Measurements from ENCODE around the gene NLRP12.
"Not testable (repeated sequence)": the region's sequence is repeated elsewhere in the genome, so short reads cannot be mapped to it uniquely, and the experiment has no call there.

Gene NLRP12

GRCh38 chr19:53772943-53773342, 51.2 kb downstream of the NLRP12 start:
- TF ChIP-seq GLIS3 (CRISPR knock-in tag; IDR thresholded peaks at IDR 0.05): no peak
- TF ChIP-seq CREB5 (CRISPR knock-in tag; IDR thresholded peaks at IDR 0.05; ENCODE audit: low read depth): no peak
- TF ChIP-seq ARNTL (CRISPR knock-in tag; IDR thresholded peaks at IDR 0.05; ENCODE audit: borderline replicate concordance, low read depth): no peak
- no peak for TF ChIP-seq PATZ1 (CRISPR knock-in tag; IDR thresholded peaks at IDR 0.05; ENCODE audit: borderline replicate concordance)
- TF ChIP-seq ZNF70 (CRISPR knock-in tag; IDR thresholded peaks at IDR 0.05): no peak
- no peak for TF ChIP-seq ESRRG (CRISPR knock-in tag; IDR thresholded peaks at IDR 0.05)
- no peak for TF ChIP-seq PPARA (CRISPR knock-in tag; IDR thresholded peaks at IDR 0.05; ENCODE audit: borderline replicate concordance)
- no peak for TF ChIP-seq ZC3H10 (CRISPR knock-in tag; IDR thresholded peaks at IDR 0.05)
- TF ChIP-seq ZNF565 (CRISPR knock-in tag; conservative IDR thresholded peaks at IDR 0.05; ENCODE audit: low read depth): no peak
- no peak for TF ChIP-seq TOX (CRISPR knock-in tag; IDR thresholded peaks at IDR 0.05; ENCODE audit: borderline replicate concordance)
- TF ChIP-seq ZFP3 (CRISPR knock-in tag; IDR thresholded peaks at IDR 0.05): no peak
- TF ChIP-seq TSHZ2 (CRISPR knock-in tag; IDR thresholded peaks at IDR 0.05): no peak
- no peak for TF ChIP-seq BACH2 (CRISPR knock-in tag; IDR thresholded peaks at IDR 0.05; ENCODE audit: borderline replicate concordance)
- TF ChIP-seq CSRNP3 (CRISPR knock-in tag; IDR thresholded peaks at IDR 0.05): no peak
- no peak for TF ChIP-seq ZFP30 (CRISPR knock-in tag; IDR thresholded peaks at IDR 0.05)
- TF ChIP-seq RARB (CRISPR knock-in tag; IDR thresholded peaks at IDR 0.05): no peak
- no peak for TF ChIP-seq TCF4 (CRISPR knock-in tag; IDR thresholded peaks at IDR 0.05; ENCODE audit: borderline replicate concordance)
- TF ChIP-seq POU6F1 (CRISPR knock-in tag; IDR thresholded peaks at IDR 0.05; ENCODE audit: borderline replicate concordance, low read depth): no peak
- no peak for TF ChIP-seq ISL1 (CRISPR knock-in tag; IDR thresholded peaks at IDR 0.05)
- TF ChIP-seq OSR1 (CRISPR knock-in tag; IDR thresholded peaks at IDR 0.05): no peak
- peak; percentile 77 for ATAC-seq

GRCh38 chr19:53771144-53771543, 53.0 kb downstream of the NLRP12 start:
- no peak for ATAC-seq
- TF ChIP-seq RARB (CRISPR knock-in tag; IDR thresholded peaks at IDR 0.05) (no peak), CSRNP3 (CRISPR knock-in tag; IDR thresholded peaks at IDR 0.05) (no peak), TSHZ2 (CRISPR knock-in tag; IDR thresholded peaks at IDR 0.05) (no peak), ESRRG (CRISPR knock-in tag; IDR thresholded peaks at IDR 0.05) (no peak), ISL1 (CRISPR knock-in tag; IDR thresholded peaks at IDR 0.05) (no peak), POU6F1 (CRISPR knock-in tag; IDR thresholded peaks at IDR 0.05; ENCODE audit: borderline replicate concordance, low read depth) (no peak)

- ATAC-seq: not testable (repeated sequence)
Observed at GRCh38 chr19:53769696-53770309, 54.3 kb downstream of the NLRP12 start.

Measured in SK-N-SH treated with all-trans-retinoic acid at 6 μM for 48 hours (cell line).